Measurements from ENCODE around the gene TRIM46.

Gene TRIM46, protein sequence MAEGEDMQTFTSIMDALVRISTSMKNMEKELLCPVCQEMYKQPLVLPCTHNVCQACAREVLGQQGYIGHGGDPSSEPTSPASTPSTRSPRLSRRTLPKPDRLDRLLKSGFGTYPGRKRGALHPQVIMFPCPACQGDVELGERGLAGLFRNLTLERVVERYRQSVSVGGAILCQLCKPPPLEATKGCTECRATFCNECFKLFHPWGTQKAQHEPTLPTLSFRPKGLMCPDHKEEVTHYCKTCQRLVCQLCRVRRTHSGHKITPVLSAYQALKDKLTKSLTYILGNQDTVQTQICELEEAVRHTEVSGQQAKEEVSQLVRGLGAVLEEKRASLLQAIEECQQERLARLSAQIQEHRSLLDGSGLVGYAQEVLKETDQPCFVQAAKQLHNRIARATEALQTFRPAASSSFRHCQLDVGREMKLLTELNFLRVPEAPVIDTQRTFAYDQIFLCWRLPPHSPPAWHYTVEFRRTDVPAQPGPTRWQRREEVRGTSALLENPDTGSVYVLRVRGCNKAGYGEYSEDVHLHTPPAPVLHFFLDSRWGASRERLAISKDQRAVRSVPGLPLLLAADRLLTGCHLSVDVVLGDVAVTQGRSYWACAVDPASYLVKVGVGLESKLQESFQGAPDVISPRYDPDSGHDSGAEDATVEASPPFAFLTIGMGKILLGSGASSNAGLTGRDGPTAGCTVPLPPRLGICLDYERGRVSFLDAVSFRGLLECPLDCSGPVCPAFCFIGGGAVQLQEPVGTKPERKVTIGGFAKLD

DNA sequence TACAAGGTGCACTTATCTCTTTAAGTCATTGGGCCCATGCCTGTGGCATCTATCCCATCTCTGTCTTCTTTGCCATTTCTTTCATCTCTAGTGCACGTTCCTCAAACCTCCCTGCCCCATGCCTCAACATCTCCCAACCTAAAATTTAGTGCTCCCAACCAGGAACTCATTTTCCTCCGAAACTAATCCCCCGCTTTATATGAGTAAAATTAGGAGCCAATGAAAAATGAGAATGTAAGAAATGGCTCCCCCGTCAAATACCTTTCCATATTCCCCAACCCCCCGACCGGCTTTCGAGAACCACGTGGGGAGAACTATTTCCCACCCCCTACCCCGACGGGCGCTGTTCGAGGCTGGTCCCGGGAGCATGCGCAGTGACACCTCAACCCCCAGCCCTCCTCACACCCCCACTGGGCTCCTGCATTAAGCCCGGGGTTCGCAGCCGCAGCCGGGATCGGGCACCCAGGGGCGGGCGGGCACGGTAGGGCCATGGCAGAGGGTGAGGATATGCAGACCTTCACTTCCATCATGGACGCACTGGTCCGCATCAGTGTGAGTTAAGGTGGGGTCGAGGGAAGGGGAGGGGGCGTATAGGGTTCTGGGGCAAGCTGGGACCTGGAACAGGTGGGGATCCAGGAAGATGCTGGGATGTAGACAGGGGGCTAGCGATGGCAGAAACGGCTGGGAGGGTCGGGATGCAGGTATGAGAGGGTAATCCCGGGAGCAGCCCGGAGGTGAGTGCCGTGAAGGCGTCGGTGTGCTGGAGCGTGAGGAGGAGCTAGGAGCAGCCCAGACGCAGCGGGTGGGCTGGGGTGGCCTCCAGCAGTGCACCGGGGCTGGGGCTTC lies at the start of gene TRIM46:
Gene TRIM46 (plus strand): TSS at position 372 of the 846 bp plus-strand sequence. CDS start 118 bp downstream, at position 490.
- DNase-seq: peak; percentile 85

DNA sequence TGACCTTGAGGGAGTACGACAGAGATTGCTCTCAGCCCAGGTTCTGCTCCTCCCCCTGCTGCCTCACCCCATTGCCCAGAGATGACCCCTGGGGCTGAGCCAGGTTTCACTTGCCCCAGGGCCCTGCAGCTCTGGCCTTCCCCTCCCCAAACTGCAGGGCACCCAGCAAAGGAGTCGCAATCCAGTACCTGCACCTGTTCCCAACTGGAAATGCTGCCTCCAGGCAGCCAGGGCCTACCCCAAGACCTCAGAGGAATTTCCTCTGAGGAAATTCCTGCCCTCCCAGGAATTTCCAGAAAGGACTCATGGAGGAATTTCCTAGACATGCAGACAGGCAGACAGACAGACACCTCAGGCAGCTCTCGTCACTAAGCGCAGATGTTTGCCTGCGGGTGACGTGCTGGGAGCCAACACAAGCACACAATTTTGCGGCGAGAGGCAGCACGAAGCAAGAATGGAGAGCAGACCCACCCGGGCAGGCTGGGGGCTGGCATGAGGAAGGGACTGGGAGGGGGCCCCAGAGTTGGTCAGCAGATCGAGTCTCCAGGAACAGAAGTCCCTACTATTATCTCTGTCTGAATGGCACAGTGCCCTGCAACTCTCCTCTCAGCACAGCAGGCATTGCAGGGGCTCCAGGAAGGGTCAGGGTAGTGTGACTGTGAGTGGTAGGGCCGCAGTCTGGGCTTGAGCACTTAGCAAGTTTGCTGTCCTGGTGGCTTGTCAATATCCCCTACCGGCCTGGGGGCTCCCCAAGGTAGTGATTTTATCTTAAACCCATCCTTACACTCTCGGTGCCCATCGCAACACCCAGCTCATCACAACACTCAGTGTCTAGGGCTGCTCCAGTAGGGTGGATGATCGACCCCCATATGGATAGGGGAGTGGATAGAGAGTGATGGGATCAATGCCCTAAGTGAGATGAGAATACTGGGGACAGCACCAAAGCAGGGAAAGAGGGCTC lies 48.9 kb upstream of the TRIM46 start:
- no peak for DNase-seq

DNA sequence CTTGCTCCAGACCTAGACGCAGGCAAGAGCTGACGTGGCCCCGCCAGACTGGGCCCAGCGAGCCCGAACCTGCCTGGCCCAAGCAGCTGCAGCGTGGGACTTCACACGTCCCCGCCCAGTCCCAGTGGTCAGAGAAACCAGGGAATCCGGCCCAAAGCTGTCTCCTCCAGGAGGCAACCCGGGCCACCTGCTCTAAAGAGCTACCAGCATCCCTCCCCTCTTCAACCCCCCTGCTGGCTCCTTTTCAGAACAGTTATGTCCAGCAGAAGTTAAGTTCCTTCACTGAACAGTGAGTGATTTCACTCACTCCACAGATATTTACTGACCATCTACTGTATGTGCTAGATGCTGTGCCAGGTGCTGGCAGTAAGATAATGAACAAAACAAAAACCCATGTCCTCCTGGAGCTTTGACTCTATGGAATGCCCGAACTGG lies 48.1 kb upstream of the TRIM46 start:
- DNase-seq: no peak

DNA sequence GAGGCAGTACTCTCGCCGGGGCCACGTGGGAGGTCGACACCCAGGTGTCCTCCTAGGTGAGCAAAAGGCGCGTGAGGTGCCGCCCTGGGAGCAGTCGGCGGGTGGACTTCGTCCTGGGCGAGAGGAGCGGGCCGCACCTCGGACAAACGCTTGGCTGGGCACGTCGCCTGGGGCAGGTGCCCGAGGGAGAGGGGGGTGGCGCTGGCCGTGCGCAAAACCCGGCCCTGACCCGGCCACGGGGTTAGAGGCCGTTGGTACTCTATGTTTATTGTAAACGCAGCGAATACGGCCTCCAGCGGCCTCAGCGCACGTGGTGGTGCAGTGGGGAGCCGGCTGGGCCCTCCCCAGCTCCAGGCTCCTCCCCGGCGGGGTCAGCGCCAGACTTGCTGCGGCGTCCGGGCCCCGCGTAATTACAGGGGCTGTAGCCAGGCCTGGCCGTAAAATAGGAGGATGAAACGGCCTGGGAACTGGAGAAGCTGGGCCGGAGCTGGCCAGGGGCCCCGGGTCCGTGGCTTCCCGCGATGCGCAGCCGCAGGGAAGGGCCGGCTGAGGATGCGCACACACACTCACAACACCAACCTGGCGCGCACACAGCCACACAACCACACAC lies 47.6 kb upstream of the TRIM46 start:
- no peak for DNase-seq

DNA sequence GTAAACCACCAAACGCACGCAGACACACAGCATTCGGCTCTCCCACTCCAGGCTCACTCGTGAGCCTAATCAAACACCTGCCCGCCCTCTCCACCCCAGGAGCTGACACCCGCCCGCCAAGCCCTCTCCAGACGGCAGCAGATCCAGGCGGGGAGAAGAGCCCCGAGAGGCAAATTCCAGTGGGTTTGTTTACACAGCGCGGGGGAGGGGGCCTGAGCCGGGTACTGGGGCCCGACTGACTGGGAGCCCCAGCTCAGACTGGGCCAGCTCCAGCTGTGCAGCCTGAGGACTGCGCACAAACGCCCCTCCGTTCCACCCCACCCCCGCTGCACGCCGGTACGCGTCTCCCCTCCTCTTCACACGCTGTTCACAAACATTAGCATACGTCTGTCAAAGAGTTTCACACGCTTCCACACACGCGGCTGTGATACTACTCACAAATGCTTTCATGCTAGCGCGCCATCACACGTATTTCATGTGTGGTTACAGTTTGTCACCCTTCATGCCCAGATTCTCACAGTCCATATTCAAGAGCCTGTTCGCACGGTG lies 47.0 kb upstream of the TRIM46 start:
- peak; percentile 66 for DNase-seq

DNA sequence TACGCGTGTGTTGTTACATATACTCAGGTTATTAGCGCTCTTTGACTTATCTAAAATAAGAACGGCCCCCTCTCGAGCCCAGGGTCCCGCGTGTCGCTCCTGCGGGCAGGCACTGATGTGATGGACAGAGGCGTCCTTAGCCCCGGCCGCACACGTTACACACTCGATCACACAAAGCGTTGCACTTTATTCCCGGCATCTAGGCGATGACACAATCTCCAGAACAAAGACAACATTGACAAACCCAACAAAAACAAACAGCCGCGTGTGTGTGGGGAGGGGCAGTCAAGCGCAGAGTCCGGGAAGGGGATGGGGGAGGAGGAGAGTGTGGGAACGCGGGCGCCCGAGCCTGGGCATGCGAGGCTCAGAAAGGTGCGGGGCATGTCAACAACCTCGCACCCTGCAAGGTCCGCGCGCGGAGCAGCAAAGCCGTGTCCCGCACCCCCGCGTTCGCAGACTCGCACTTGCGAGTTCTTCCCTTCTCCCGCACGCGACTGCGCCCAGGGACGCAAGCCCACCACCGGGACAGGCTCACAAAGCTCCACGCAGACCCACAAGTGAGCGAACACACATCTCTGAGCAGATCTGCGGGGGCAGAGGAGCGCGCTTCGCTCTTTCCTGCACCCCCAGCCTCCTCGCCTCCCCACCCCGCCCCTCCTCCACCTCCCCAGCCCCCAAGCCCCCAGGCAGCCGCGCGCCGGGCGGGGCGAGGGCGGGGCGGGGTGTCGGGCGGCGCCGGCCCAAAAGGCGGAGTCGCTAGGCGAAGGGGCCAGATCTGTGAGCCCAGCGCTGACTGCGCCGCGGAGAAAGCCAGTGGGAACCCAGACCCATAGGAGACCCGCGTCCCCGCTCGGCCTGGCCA lies 46.3 kb upstream of the TRIM46 start, which contains the start of gene EFNA1:
Gene EFNA1 (plus strand): TSS at position 772 of the 862 bp plus-strand sequence. CDS start 102 bp downstream, outside the sequence.
- DNase-seq: peak; percentile 24

DNA sequence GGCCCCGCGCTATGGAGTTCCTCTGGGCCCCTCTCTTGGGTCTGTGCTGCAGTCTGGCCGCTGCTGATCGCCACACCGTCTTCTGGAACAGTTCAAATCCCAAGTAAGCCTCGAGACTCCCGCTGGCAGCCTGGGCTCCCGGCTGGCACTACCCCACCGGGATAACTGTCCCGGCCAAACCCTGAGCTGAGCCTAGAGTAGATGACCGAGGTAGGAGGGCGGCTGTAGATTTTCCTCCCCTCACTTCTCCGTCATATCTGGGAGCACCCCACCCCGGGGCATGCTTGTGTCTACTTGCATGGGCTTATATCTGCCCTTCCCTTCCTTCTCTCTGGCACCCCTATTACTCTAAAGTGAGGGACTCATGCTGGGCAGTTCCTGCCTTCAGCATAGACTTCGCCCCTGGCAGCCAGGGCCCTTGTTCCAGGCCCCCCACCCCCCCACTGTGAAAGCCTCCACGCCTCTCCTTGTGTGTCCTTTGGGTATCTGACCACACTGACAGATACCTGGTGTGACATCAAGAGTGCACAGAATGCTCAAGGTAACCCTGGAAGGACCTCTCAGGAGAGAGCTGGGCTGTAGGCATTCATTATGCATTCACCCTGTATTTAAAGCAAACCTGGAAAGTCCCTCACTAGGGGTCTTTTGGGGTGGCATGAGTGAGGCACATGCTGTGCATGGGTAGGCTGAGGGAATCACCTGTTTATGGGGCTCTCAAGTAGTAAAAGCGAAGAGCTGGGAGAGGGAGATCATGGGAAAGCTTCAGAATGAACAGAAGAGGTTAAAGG lies 45.5 kb upstream of the TRIM46 start:
- no peak for DNase-seq

DNA sequence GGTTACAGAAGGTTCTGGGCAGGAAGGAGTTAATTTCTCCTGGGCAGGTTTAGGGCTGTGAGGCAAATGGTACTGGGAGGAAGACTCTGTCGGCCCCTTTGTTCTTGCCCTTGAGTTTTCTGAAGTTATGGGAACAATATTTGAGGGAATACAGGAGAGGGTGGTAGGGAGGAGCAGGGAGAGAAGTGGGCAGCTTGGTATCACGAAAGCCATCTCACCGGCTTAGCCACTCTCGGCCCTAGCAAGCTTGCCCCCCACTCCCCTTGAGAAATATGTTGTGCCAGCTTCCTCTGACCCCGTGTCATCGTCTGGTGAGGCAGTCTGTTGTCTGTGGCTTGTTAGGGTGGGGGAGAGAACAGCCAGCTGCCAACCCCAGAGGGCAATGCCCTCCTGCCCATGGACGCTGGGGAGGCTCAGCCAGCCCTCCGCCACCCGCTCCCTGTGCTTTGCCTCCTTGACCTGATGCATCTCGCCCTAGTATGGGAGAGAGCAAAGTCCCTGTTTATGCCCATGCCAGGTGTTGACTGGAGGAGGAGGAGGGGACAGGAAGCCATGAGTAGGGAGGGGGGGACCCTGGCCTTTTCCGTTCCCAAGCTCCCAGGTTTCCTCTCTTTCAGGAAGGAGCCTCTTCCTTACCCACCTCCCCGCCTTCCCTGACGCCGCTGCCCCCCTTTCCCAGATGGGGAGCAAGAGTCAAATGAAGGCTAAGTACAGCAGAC lies 44.7 kb upstream of the TRIM46 start:
- no peak for DNase-seq

DNA sequence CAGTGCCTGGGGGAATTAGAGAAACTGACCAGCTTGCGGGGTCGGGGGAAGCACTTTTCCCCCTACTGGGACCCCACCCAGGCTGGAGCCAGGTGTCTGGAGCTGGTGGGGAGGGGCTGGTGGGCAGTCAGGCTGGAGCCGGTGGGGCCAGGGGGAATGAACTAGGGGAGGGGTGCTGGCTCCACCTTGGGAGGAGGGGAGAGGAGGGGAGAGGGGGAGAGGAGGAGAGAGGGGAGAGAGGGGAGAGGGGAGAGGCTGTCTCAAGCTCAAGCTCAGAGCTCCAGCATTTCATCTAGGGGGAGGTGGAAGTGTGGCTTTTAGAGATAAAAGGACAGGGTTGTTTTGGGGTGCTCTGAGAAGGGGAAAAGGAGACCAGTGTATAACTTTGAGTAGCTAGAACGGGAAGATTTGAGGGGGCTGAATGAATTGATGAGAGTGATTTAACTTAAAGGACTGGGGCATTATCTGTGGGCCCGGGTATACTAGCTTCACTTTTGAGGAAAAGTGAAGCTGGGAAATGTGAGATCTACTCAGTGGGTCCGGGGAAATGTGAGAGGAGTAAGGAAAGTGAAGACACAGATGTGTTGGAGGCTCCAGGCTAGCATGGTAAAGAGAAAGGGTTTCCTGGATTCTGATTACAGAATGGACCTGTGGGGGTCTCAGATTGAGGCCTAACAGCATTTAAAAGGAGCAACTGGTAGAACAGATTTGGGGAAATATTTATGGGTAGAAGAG lies 43.2 kb upstream of the TRIM46 start:
- DNase-seq: no peak

DNA sequence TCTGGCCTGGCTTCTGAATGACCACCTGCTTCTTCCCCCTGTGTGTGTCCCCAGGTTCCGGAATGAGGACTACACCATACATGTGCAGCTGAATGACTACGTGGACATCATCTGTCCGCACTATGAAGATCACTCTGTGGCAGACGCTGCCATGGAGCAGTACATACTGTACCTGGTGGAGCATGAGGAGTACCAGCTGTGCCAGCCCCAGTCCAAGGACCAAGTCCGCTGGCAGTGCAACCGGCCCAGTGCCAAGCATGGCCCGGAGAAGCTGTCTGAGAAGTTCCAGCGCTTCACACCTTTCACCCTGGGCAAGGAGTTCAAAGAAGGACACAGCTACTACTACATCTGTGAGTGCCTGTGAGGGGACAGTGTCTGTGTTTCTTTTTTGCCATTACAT lies 42.4 kb upstream of the TRIM46 start:
- DNase-seq: no peak

DNA sequence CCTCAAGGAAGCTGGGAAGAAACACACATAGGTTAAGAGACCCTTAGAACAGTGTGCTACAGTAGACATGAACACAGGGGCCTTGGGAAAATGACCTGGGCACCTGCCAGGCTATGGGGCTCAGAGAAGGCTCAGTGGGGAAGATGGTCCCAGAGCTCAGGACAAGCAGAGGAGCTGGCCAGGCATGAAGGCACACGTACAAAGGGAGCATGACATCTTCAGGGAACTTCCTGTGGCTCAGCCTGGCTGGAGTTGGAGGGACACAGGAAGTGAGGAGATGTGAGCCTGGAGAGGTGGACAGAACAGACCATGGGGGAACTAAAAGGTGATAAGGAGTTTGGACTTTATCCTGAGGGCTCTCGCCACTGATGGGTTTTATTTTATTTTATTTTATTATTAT lies 41.8 kb upstream of the TRIM46 start:
- no peak for DNase-seq

DNA sequence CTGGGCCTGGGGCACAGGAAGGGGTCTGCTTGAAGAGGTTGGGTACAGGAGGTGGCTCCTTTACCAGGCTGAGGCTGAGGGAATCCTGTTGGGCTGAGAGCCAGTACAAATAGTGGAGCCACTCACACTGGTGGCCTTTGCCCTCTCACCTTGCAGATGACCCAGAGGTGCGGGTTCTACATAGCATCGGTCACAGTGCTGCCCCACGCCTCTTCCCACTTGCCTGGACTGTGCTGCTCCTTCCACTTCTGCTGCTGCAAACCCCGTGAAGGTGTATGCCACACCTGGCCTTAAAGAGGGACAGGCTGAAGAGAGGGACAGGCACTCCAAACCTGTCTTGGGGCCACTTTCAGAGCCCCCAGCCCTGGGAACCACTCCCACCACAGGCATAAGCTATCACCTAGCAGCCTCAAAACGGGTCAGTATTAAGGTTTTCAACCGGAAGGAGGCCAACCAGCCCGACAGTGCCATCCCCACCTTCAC lies 39.8 kb upstream of the TRIM46 start:
- no peak for DNase-seq

DNA sequence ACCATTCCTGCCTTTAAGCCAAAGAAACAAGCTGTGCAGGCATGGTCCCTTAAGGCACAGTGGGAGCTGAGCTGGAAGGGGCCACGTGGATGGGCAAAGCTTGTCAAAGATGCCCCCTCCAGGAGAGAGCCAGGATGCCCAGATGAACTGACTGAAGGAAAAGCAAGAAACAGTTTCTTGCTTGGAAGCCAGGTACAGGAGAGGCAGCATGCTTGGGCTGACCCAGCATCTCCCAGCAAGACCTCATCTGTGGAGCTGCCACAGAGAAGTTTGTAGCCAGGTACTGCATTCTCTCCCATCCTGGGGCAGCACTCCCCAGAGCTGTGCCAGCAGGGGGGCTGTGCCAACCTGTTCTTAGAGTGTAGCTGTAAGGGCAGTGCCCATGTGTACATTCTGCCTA lies 39.3 kb upstream of the TRIM46 start:
- no peak for DNase-seq

DNA sequence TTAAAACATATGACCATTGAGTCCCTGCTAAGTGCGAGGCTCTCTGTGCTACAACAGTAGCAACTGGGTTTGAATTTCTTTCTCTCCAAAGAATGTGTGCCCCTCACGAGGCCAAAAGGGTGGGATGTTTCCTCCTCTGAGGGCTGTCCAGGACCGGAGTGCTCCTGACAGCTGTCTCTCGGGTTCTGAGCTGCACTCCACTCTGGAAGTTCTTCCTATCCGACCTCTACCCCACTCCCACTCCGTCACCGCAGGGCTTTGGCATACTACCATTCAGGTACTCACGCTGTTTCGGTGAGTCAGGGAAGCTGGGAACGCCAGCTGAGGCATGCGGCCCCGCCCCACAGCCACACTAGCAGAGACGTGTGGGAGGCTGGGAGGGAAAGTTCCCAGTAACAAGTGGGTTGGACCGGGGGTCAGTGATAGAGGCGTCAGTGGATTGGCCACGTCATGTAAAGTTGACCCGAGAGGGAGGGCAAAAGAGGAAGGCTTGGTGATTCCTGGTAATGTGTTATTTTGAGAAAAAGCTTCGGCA lies 38.7 kb upstream of the TRIM46 start:
- DNase-seq: peak; percentile 28

DNA sequence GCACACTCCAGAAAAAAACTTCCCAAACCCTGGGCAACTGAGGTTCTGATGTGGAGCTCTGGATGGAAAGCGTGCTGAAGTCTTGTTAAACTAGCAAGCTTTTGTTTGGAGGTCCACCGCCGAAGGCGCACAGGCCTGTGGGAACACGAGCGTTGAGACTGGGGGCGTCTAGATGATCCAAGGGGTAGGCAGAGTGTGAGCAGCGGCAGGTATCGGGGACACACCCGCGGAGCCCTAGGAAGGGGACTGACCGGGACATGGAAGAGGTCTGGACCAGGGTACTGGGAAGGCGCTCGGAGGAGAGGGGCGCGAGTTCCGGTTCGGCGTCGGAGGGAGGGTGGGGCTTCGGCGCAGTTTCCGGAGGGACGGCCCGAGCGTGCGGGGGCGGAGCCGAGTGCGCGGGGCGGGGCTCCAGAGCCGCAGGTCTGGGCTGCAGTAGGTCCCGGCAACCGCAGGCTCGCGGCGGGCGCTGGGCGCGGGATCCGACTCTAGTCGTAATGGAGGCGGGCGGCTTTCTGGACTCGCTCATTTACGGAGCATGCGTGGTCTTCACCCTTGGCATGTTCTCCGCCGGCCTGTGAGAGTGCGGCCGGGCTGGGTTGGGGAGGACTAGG lies 38.1 kb upstream of the TRIM46 start, which contains the start of gene SLC50A1:
Gene SLC50A1 (plus strand): TSS at position 438 of the 614 bp plus-strand sequence. CDS start 60 bp downstream, at position 498.
- peak; percentile 93 for DNase-seq

DNA sequence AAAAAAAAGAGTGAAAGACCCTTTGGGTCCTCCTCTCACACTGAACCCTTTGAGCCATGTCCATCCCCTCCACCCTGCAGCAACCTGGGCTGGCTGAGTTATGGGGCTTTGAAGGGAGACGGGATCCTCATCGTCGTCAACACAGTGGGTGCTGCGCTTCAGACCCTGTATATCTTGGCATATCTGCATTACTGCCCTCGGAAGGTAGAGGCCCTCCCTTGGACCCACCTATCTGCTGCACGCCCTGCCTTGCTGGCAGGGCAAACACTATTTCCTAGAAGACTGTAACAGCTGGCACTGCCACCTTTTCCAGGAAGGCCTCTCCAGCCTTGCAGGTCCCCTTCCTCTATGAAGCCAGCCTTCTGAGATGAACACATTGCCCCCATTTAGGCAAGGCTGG lies 36.9 kb upstream of the TRIM46 start:
- DNase-seq: no peak

All from NCI-H2171 (cell line).